Epithelial cell of proximal tubule (primary cell): ENCODE data around the gene SPATA6L. TPM values are rescaled to one million over a fixed set of nuclear protein-coding genes. Genes with fewer than 3 reads are reported as not detected.

Source experiments
- DNase-seq: peaks from one replicate; pipeline ENCODE4 v3.0.0-alpha.2; 2011; ENCODE audit warnings: low read depth
- H3K4me3 ChIP-seq: 2 replicates; pipeline ENCODE4 v1.5.1; 2011; ENCODE audit warnings: low read depth, mild to moderate bottlenecking, low read length
- CTCF ChIP-seq: conservative IDR thresholded peaks from 2 replicates; pipeline ENCODE4 v1.5.1; 2012; ENCODE audit warnings: low read depth, mild to moderate bottlenecking, low read length
- total RNA-seq: library from RNA; depleted of rRNA; stranded (reverse); fragments of >200 nt; gene quantifications from 2 replicates; pipeline ENCODE4 v1.2.3, GENCODE V29; 2015

Gene SPATA6L
- total RNA-seq, 1 donor from 2014 or later, result 0.92 TPM

GRCh38 chr9:4678679-4679267 is 12.5 kb upstream of the SPATA6L start:
- TF ChIP-seq CTCF, result no peak
- DNase-seq, result no peak
- peak overlapping the region; percentile 93 for H3K4me3 ChIP-seq

DNA sequence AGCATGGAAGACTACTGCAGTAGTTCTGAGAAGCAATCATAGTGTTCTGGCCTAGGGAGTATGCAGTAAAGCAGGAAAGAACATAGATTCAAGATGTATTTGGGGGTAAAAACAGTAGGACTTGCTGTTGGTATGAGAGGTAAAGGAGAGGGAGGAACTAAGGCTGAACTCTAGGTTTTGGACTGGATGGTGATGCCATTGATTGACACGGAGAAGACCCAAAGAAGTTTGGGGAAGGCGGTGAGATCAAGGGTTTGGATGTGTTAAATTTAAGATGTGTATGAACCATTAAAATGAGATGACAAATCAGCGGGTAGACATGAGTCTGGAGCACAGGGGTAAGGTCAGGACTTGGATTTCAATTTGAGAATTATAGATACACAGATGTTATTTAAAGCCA is 11.1 kb upstream of the SPATA6L start:
- no peak overlapping the region for H3K4me3 ChIP-seq
- no peak for DNase-seq
- TF ChIP-seq CTCF, result no peak

DNA sequence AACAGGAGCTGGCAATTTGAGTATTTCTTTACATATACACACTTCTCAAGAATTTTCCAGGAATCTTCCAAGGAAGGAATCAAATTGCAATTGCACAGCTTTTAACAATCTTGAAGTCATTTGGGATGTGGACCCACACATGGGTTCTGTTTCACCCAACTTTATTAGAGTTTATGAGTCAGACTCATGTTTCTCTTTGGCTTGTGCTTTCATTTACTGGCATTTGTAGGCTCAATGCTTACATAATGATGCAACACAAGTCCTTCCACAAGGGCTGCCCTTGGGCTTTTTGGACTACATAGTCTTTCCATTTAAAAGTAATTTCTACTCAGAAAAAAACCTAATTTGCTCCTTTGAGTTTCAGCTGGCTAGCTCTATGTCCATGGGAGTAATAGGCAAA is 8.5 kb upstream of the SPATA6L start:
- peak; percentile 49 for DNase-seq
- TF ChIP-seq CTCF, result no peak
- no peak overlapping the region for H3K4me3 ChIP-seq

- no peak for DNase-seq
- TF ChIP-seq CTCF, result no peak
- H3K4me3 ChIP-seq, result no peak overlapping the region
These were observed 5.5 kb upstream of the SPATA6L start for GRCh38 chr9:4671737-4672136.

- no peak overlapping the region for H3K4me3 ChIP-seq
- no peak for DNase-seq
- no peak for TF ChIP-seq CTCF
These were observed 4.3 kb upstream of the SPATA6L start for GRCh38 chr9:4670591-4670990.

GRCh38 chr9:4669890-4670289 is 3.6 kb upstream of the SPATA6L start:
- TF ChIP-seq CTCF, result no peak
- H3K4me3 ChIP-seq, result no peak overlapping the region
- no peak for DNase-seq

DNA sequence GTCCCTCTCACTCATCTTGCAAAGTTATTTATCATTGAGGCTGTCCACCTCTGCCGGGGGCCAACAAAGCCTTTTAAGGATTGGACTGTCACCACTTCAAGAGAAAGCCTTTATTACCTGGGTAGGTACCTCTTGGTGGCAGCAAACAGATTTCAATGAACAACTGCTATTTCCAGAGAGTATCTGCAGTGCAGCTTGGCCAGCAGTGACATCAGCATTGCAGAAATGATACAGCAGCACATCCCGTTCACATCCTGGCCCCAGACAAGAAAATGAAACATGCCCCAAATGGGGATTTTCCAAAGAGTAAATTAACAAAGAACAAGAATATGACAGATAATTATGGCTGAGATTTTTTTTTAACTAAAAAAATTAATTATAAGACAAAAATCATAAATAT is 2.3 kb upstream of the SPATA6L start:
- no peak for TF ChIP-seq CTCF
- no peak overlapping the region for H3K4me3 ChIP-seq
- DNase-seq, result no peak
